Mesodermal cell (in vitro differentiated cells): ENCODE results near the gene C1orf56. TPM values are rescaled to one million over a fixed set of nuclear protein-coding genes. Genes with fewer than 3 reads are reported as not detected.

Experiments
- H3K27ac ChIP-seq: 2 replicates; pipeline ENCODE4 v1.7.0; 2013; ENCODE audit warnings: mild to moderate bottlenecking, low read depth, low read length, moderate library complexity; ENCODE audit not compliant: severe bottlenecking
- H3K36me3 ChIP-seq: 2 replicates; pipeline ENCODE4 v1.7.1; 2013; ENCODE audit warnings: mild to moderate bottlenecking, low read length, moderate library complexity; ENCODE audit not compliant: control insufficient read depth, insufficient read depth
- H3K4me1 ChIP-seq: one replicate; pipeline ENCODE4 v1.7.1; 2013; ENCODE audit warnings: mild to moderate bottlenecking, low read length; ENCODE audit not compliant: insufficient read depth, control insufficient read depth, poor library complexity, severe bottlenecking
- H3K4me3 ChIP-seq: 2 replicates; pipeline ENCODE4 v1.7.0; 2013; ENCODE audit warnings: low read length, control low read depth, mild to moderate bottlenecking; ENCODE audit not compliant: insufficient read depth, poor library complexity, severe bottlenecking; ENCODE audit errors: extremely low read depth
- H3K9me3 ChIP-seq: 2 replicates; pipeline ENCODE4 v1.7.1; 2013; ENCODE audit warnings: mild to moderate bottlenecking, low read length, moderate library complexity; ENCODE audit not compliant: control insufficient read depth
- WGBS, 2 experiments: methylation state at CpG; one replicate each; pipeline ENCODE4 v1.1.5; 2013; ENCODE audit warnings: missing lambda C conversion rate in 2 of 2; ENCODE audit not compliant: insufficient coverage in 2 of 2; 5-methylcytosine and 5-hydroxymethylcytosine counted together
- polyA plus RNA-seq, 2 experiments: library from polyadenylated mRNA; stranded (reverse); fragments of 50-300 nt; gene quantifications; one replicate each; pipeline ENCODE4 v1.2.3, GENCODE V29; 2013

The C1orf56 gene, protein sequence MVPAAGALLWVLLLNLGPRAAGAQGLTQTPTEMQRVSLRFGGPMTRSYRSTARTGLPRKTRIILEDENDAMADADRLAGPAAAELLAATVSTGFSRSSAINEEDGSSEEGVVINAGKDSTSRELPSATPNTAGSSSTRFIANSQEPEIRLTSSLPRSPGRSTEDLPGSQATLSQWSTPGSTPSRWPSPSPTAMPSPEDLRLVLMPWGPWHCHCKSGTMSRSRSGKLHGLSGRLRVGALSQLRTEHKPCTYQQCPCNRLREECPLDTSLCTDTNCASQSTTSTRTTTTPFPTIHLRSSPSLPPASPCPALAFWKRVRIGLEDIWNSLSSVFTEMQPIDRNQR
- 4.2 TPM for polyA plus RNA-seq (2013, experiment 1 of 2)
- polyA plus RNA-seq (2013, experiment 2 of 2) = 3.9 TPM

DNA sequence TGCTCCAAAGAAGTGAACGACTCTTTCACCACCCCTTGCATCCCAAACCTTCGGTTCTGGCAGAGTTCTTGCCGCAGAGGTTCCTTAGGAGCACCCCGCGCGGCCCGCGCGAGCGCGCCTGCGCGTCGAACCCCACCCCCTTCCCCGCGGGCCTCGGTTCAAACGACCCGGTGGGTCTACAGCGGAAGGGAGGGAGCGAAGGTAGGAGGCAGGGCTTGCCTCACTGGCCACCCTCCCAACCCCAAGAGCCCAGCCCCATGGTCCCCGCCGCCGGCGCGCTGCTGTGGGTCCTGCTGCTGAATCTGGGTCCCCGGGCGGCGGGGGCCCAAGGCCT lies at the start of gene C1orf56:
Gene C1orf56 (plus strand): TSS at position 161 of the 334 bp plus-strand sequence. CDS start 97 bp downstream, at position 258.
- WGBS, 2 experiments = 0 to 1% methylated on average over 9 to 28 of the region's 29 CpGs
- H3K27ac ChIP-seq = peak within 1 kb of the TSS; percentile 78

DNA sequence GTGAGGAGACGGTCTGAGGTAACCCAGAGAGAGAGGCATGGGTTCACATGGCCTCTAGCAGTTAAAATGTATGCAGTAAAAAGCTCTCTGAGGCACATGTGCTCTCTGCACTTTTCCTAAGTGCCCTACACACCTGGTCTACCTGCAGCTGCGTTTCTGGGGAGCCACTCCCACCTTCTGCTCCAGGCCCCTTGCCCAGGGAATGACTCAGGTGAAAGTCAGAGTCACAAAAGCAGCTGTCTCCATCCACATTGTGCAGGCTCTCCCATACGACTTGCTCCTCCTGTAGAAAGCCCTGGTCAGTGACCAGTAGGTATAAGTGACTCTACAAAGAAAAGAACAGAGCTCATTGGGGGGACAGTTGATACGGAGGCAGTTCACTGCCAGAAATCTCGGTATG lies 49.6 kb upstream of the C1orf56 start:
- WGBS, 2 experiments = 89 to 95% methylated on average over 4 of the region's 5 CpGs
- H3K9me3 ChIP-seq = no peaks in the 10 kb centered on the region
- H3K4me1 ChIP-seq = peaks cover 14% of the 10 kb centered on the region
- no peak overlapping the region for H3K27ac ChIP-seq
- H3K4me3 ChIP-seq = no peak overlapping the region
- H3K36me3 ChIP-seq = no peaks in the 10 kb centered on the region

More for the DNA sequence above, at the start of gene C1orf56:
- no peaks in the 10 kb centered on the region for H3K4me1 ChIP-seq
- H3K9me3 ChIP-seq = no peaks in the 10 kb centered on the region
- peak within 1 kb of the TSS; percentile 68 for H3K4me3 ChIP-seq
- peaks cover 22% of the 10 kb centered on the region for H3K36me3 ChIP-seq

DNA sequence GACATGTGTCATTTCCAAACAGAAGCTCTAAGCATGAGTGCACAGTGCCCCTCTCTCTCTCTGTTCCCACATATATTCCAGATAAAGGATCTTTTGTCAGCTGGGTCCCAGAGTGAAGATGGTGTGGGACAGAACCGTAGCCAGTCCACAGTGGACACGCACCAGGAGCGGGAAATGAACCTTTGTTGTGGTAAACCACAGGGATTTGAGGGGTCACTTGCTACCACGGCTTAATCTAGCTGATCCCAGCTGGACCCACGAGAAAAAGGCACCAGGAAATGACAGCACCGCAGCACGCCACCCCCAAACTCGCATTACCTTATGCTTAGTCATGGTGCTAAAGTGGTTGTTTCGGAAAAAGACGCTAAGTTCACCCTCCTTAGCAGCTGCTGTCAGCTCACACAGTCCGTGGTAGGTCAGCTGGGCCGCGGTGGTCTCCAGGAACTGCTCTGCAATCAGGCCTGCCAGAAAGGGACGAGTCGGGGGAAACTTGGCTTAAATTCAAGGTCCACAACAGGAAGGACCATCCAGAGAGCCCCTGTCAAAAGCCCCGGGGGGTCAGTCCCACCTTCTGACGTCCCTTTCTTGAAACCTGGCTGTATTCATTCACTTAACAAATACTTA lies 48.4 kb upstream of the C1orf56 start:
- Histone ChIP-seq H3K4me1 (peaks cover 14% of the 10 kb centered on the region), H3K9me3 (no peaks in the 10 kb centered on the region), H3K27ac (peak overlapping the region; percentile 17), H3K4me3 (no peak overlapping the region), H3K36me3 (no peaks in the 10 kb centered on the region)
- WGBS, 2 experiments = 86 to 92% methylated on average over 15 of the region's 17 CpGs

DNA sequence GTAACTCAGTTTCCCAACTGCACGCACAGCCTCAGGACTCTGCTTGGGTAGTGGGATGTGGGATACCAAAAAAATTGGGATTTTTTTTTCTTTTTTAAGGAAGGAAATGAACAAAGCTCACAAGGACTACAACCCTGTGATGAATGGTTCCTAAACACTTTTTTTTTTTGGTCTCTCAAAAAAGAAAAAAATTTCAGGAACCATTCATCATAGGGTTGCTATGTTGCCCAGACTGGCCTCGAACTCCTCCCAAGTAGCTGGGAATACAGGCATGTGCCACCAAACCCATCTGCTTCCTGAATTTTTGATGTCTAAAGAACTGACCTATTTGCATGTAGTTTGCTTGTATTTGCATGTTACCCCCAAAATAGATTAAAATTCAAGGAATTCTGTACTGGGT lies 47.6 kb upstream of the C1orf56 start:
- H3K9me3 ChIP-seq = no peaks in the 10 kb centered on the region
- H3K4me1 ChIP-seq = peaks cover 14% of the 10 kb centered on the region
- 67% methylated on average over 1 of the region's 2 CpGs; no CpG with 5 or more reads in 1 of the 2 experiments for WGBS, 2 experiments
- no peaks in the 10 kb centered on the region for H3K36me3 ChIP-seq
- H3K27ac ChIP-seq = no peak overlapping the region
- no peak overlapping the region for H3K4me3 ChIP-seq

DNA sequence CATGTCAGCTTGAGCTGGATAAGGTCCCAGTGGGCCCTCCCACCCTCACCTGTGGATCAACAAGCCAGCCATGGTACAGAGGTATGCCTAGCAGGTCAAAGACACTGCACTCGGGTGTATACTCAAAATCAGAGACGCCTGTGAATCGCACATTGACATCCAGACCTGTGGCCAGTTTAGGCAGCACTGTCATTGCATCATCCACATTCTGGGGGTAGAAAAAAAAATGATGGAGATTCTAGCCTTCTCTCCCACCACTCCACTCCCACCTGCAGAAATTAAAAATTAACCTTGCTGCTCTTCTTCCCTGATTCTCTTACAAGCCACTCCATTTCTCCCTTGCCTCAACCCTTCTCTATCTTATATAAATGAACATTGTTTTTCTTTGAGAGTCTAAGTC lies 47.1 kb upstream of the C1orf56 start:
- 94 to 100% methylated on average over 3 of the region's 3 CpGs for WGBS, 2 experiments
- no peak overlapping the region for H3K4me3 ChIP-seq
- H3K9me3 ChIP-seq = no peaks in the 10 kb centered on the region
- no peaks in the 10 kb centered on the region for H3K36me3 ChIP-seq
- peaks cover 16% of the 10 kb centered on the region for H3K4me1 ChIP-seq
- H3K27ac ChIP-seq = no peak overlapping the region

DNA sequence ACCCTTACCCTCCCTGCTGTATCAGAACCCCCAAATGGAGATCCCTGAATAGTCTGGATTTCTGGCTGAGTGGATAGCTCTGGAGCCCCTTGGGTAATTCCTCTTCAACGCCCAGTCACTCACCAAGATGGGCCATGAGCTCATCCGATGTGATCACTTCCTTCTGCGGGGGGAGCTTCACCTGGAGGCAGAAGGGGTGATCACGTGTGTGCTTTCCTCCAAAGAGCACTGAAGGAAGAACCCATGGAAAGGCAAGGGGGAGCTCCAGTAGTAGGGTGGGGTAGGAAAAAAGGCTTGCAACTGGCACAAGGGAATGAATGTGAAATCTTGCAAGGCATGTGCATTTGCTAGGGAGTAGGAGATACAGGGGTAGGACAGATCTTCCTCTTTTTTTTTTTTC lies 45.9 kb upstream of the C1orf56 start:
- H3K9me3 ChIP-seq = no peaks in the 10 kb centered on the region
- no peak overlapping the region for H3K4me3 ChIP-seq
- 92 to 95% methylated on average over 4 of the region's 4 CpGs for WGBS, 2 experiments
- peaks cover 23% of the 10 kb centered on the region for H3K4me1 ChIP-seq
- no peaks in the 10 kb centered on the region for H3K36me3 ChIP-seq
- no peak overlapping the region for H3K27ac ChIP-seq

DNA sequence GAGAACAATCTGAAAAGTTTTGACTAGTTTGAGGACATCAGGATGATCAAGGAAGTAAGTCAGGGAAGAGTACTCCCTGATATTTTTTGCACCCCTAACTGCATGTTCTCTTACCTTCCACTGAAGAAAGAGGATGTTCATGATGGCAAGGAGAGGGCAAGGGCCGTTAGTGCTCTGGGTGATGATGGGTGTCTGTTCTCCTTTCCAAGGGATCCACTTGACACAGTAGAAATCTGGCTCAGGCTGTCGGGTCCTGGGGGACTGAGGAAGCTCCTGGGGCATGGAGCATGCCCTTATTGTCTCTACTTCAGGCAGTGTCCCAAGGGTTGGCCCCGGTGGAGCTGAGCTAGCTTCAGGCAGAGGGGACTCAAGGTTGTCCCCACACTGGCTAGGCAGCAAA lies 45.5 kb upstream of the C1orf56 start:
- WGBS, 2 experiments = 100% methylated on average over 2 to 3 of the region's 3 CpGs

DNA sequence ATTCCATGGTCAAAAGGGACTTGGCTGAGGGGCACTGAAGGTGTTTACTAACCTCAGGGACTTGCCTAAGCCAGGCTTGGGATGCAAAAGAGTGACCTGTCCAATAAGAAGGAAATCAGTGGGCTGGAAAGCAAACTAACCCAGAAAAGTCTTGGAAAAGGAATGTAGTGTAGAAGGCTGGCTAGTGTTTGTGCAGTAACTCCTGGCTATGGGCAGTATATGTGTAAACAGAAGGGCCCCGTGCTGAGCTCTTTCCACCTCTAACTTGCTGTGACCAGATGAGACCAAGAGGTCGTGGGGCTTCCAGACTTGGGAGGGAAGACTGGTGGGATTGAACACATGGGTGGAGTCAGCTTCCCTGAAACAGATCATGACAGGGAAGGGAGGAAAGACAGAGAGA lies 44.9 kb upstream of the C1orf56 start:
- Histone ChIP-seq H3K36me3 (no peaks in the 10 kb centered on the region), H3K4me1 (peaks cover 25% of the 10 kb centered on the region), H3K27ac (no peak overlapping the region), H3K9me3 (no peaks in the 10 kb centered on the region), H3K4me3 (no peak overlapping the region)
- 78 to 100% methylated on average over 1 to 2 of the region's 2 CpGs for WGBS, 2 experiments

More for the DNA sequence above, 45.5 kb upstream of the C1orf56 start:
- Histone ChIP-seq H3K36me3 (no peaks in the 10 kb centered on the region), H3K27ac (no peak overlapping the region), H3K9me3 (no peaks in the 10 kb centered on the region), H3K4me3 (no peak overlapping the region), H3K4me1 (peaks cover 23% of the 10 kb centered on the region)

DNA sequence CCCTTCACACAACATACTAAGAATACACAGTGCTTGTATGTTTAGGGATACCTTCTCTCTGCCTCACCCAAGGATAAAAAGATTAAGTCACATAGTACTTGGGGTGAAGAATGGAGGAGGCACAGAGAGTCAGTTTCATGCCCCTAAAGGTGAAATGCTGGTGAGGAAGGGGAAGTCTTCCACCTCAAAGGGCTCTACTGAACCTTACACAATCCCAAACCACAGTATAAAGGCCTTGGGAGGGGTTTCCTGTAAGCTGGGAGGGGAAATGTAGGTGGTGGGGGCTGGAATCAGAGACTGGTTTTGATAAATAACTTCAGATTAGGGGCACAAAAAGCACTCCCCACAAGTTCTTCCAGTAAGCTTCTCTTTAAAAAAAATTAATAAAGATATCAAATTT lies 44.4 kb upstream of the C1orf56 start:
- H3K4me3 ChIP-seq = no peak overlapping the region
- H3K9me3 ChIP-seq = no peaks in the 10 kb centered on the region
- H3K27ac ChIP-seq = no peak overlapping the region
- peaks cover 30% of the 10 kb centered on the region for H3K4me1 ChIP-seq
- no peaks in the 10 kb centered on the region for H3K36me3 ChIP-seq

DNA sequence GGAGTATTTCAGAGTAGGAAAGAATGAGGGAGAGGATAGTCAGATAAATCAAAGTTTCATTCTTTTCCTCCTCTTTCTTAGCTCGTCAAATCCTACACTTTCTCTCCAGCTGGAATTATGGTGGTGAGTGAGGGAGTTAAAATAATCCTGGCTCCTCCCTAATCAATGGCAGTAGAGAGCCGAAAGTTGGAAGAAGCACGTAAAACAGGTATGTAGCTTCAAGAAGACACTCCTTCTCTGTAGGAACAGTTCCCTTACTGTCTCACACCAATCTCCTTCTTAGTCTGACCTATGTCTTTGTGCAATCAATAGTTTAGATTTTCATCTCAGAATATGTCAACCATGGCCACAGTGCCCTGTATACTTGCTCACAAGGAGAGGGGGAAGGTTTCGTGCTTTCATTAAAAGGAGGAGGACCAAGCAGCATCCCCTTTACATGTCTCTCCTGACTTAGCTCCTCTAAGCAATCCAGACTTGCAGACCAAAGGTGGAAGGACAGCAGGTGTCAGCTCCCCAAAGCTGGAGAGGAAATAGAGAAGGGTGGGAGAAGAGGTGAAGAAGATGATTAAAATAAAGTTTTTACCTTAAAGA lies 41.7 kb upstream of the C1orf56 start:
- Histone ChIP-seq H3K36me3 (no peaks in the 10 kb centered on the region), H3K4me3 (peak overlapping the region; percentile 35), H3K27ac (peak overlapping the region; percentile 99), H3K4me1 (peaks cover 15% of the 10 kb centered on the region), H3K9me3 (no peaks in the 10 kb centered on the region)
- 76% methylated on average over 2 of the region's 4 CpGs; no CpG with 5 or more reads in 1 of the 2 experiments for WGBS, 2 experiments
